OCI-LY7 (cell line): ENCODE data around the gene FBLN5. TPM values are rescaled to one million over a fixed set of nuclear protein-coding genes. Genes with fewer than 3 reads are reported as not detected.

ENCODE experiments used
- BruUV-seq: library from RNA; stranded (reverse); fragments of 400-500 nt; replicated peaks from 2 replicates; lab custom pipeline; 2021; lab: Mats Ljungman, UMichigan
- CTCF ChIA-PET: fragments of 300-600 bp; sonication (Branson Sonifier 250); formaldehyde crosslinking; loops from one replicate; lab custom pipeline; 2022; ENCODE audit warnings: antibody characterized with exemption; ENCODE audit not compliant: unreplicated experiment; lab: Charles Lee
- POLR2A ChIA-PET: fragments of 300-600 bp; sonication (Branson Sonifier 250); formaldehyde crosslinking; loops from one replicate; lab custom pipeline; 2022; ENCODE audit warnings: antibody characterized with exemption; lab: Charles Lee
- DNase-seq: peaks from one replicate; pipeline ENCODE4 v3.0.0-alpha.2; 2015; ENCODE audit warnings: low spot score
- H2AFZ ChIP-seq: fragments of 200-600 bp; sonication (generic), shearing (Covaris generic); 2 replicates; pipeline ENCODE4 v1.6.1; 2014; ENCODE audit warnings: mild to moderate bottlenecking, antibody characterized with exemption, low read length, moderate library complexity
- H3K27ac ChIP-seq: fragments of 200-600 bp; sonication (generic); 2 replicates; pipeline ENCODE4 v1.5.1; 2014; ENCODE audit warnings: mixed run types, low read depth, mild to moderate bottlenecking, moderate library complexity, low read length, inconsistent platforms; ENCODE audit not compliant: poor library complexity, severe bottlenecking
- H3K36me3 ChIP-seq: fragments of 200-600 bp; sonication (generic); 2 replicates; pipeline ENCODE4 v1.6.1; 2014; ENCODE audit warnings: mild to moderate bottlenecking, antibody characterized with exemption, low read length, moderate library complexity, mixed read lengths; ENCODE audit not compliant: insufficient read depth
- H3K4me1 ChIP-seq: fragments of 200-600 bp; sonication (generic); 2 replicates; pipeline ENCODE4 v1.5.1; 2014; ENCODE audit warnings: mild to moderate bottlenecking, low read length; ENCODE audit not compliant: insufficient read depth, poor library complexity, severe bottlenecking
- H3K4me2 ChIP-seq: fragments of 200-600 bp; sonication (generic); 2 replicates; pipeline ENCODE4 v1.6.1; 2014; ENCODE audit warnings: mild to moderate bottlenecking, low read length
- H3K4me3 ChIP-seq: fragments of 200-600 bp; sonication (generic); 2 replicates; pipeline ENCODE4 v1.5.1; 2014; ENCODE audit warnings: mild to moderate bottlenecking, low read depth, low read length; ENCODE audit not compliant: poor library complexity, severe bottlenecking
- H3K79me2 ChIP-seq: fragments of 200-600 bp; sonication (generic); 2 replicates; pipeline ENCODE4 v1.6.1; 2016; ENCODE audit warnings: low read depth, mild to moderate bottlenecking, low read length, moderate library complexity, mixed read lengths; ENCODE audit not compliant: insufficient read depth
- H3K9me2 ChIP-seq: fragments of 200-600 bp; sonication (generic); 2 replicates; pipeline ENCODE4 v1.6.1; 2016; ENCODE audit warnings: mild to moderate bottlenecking, low read length, mixed read lengths; ENCODE audit not compliant: insufficient read depth
- H3K9me3 ChIP-seq: fragments of 200-600 bp; sonication (generic); 2 replicates; pipeline ENCODE4 v1.6.1; 2014; ENCODE audit warnings: mild to moderate bottlenecking, mixed run types, low read length, mixed read lengths
- H4K20me1 ChIP-seq: fragments of 200-600 bp; sonication (generic); 2 replicates; pipeline ENCODE4 v1.6.1; 2014; ENCODE audit warnings: mild to moderate bottlenecking, antibody characterized with exemption, low read length, moderate library complexity, mixed read lengths; ENCODE audit not compliant: insufficient read depth
- CTCF ChIP-seq: fragments of 200-600 bp; sonication (generic); conservative IDR thresholded peaks from 2 replicates; pipeline ENCODE4 v1.5.1; 2014; ENCODE audit warnings: mild to moderate bottlenecking, antibody characterized with exemption, low read length, moderate library complexity, mixed read lengths
- EZH2phosphoT487 ChIP-seq: fragments of 200-600 bp; sonication (generic); IDR thresholded peaks from 2 replicates; pipeline ENCODE4 v1.6.1; 2018; ENCODE audit warnings: low read depth, borderline replicate concordance, mild to moderate bottlenecking, mixed run types, antibody characterized with exemption, low read length, moderate library complexity, mixed read lengths
- intact Hi-C: fragments of 100-400 bp; cut with micrococcal nuclease; formaldehyde crosslinking; loops from one replicate; pipeline ENCODE4 v1.10.0; 2022; ENCODE audit not compliant: unreplicated experiment
- total RNA-seq, 2 experiments: library from RNA; depleted of rRNA in 1 of 2; stranded (reverse); fragments of >200 nt in 1 of 2; shearing (Covaris generic) in 1 of 2; gene quantifications; 2 replicates each; pipeline ENCODE4 v1.2.3, GENCODE V29; 2014 to 2022

The FBLN5 gene
- total RNA-seq, 2 experiments from 2014 or later: 0.91 to 2.3 TPM

GRCh38 chr14:91925001-91925726, 22.3 kb downstream of the FBLN5 start:
- Histone ChIP-seq H2AFZ (no peak overlapping the region), H4K20me1 (no peaks in the 10 kb centered on the region), H3K36me3 (no peaks in the 10 kb centered on the region), H3K4me3 (no peak overlapping the region), H3K4me2 (no peak overlapping the region), H3K27ac (no peak overlapping the region), H3K9me2 (no peaks in the 10 kb centered on the region), H3K9me3 (no peaks in the 10 kb centered on the region), H3K79me2 (no peaks in the 10 kb centered on the region), H3K4me1 (no peaks in the 10 kb centered on the region)
- ChIA-PET POLR2A (interaction anchor here (0.6 kb wide), 1 partner anchor 573 kb away, joined by 3 read pairs; no protein-coding TSS in a partner anchor), CTCF (no interaction called here)
- TF ChIP-seq CTCF (no peak), EZH2phosphoT487 (no peak)
- intact Hi-C loops: no loop called here
- no TSS peak for BruUV-seq
- DNase-seq: no peak

GRCh38 chr14:91920526-91920925, 27.0 kb downstream of the FBLN5 start:
- TF ChIP-seq EZH2phosphoT487: no peak
- TF ChIP-seq CTCF: no peak
- intact Hi-C loops: no loop called here
- no peak overlapping the region for H3K4me3 ChIP-seq
- no peaks in the 10 kb centered on the region for H3K9me2 ChIP-seq
- H3K79me2 ChIP-seq: no peaks in the 10 kb centered on the region
- no peak overlapping the region for H2AFZ ChIP-seq
- ChIA-PET CTCF (no interaction called here), POLR2A (no interaction called here)
- no peaks in the 10 kb centered on the region for H3K9me3 ChIP-seq
- DNase-seq: no peak
- H3K36me3 ChIP-seq: no peaks in the 10 kb centered on the region
- no peak overlapping the region for H3K27ac ChIP-seq
- H3K4me1 ChIP-seq: no peaks in the 10 kb centered on the region
- H4K20me1 ChIP-seq: no peaks in the 10 kb centered on the region
- H3K4me2 ChIP-seq: no peak overlapping the region
- no TSS peak for BruUV-seq

GRCh38 chr14:91919814-91920213, 27.7 kb downstream of the FBLN5 start:
- Histone ChIP-seq H3K27ac (no peak overlapping the region), H3K36me3 (no peaks in the 10 kb centered on the region), H2AFZ (no peak overlapping the region), H3K9me3 (no peaks in the 10 kb centered on the region), H4K20me1 (no peaks in the 10 kb centered on the region), H3K79me2 (no peaks in the 10 kb centered on the region), H3K4me2 (no peak overlapping the region), H3K4me3 (no peak overlapping the region), H3K9me2 (no peaks in the 10 kb centered on the region), H3K4me1 (no peaks in the 10 kb centered on the region)
- intact Hi-C loops: no loop called here
- no TSS peak for BruUV-seq
- ChIA-PET POLR2A (interaction anchor here (0.7 kb wide), 1 partner anchor 136 kb away, joined by 3 read pairs; no protein-coding TSS in a partner anchor), CTCF (no interaction called here)
- no peak for DNase-seq
- TF ChIP-seq CTCF (no peak), EZH2phosphoT487 (no peak)
